CD4-positive, alpha-beta memory T cell (primary cell): ENCODE measurements around the gene ESRRB. TPM values are rescaled to one million over a fixed set of nuclear protein-coding genes. Genes with fewer than 3 reads are reported as not detected.

Source experiments
- CTCF ChIA-PET: fragments of 350-600 bp; sonication (Branson Sonifier 250); formaldehyde crosslinking; loops from one replicate; lab custom pipeline; 2021; ENCODE audit warnings: inconsistent platforms; ENCODE audit not compliant: partially characterized antibody; lab: Charles Lee
- POLR2A ChIA-PET: fragments of 350-600 bp; sonication (Branson Sonifier 250); formaldehyde crosslinking; loops from one replicate; lab custom pipeline; 2021; ENCODE audit not compliant: partially characterized antibody; lab: Charles Lee
- DNase-seq, 5 donors: peaks; one replicate each; pipeline versions ENCODE4 v3.0.0 to v3.0.0-alpha.2; 2020 to 2022; ENCODE audit warnings: mixed read lengths in 1 of 5
- H3K27ac ChIP-seq: one replicate; pipeline ENCODE4 v1.7.0; 2013; ENCODE audit warnings: low read depth, low read length
- H3K27me3 ChIP-seq: 2 replicates; pipeline ENCODE4 v1.7.0; 2013; ENCODE audit warnings: mild to moderate bottlenecking, low read length, moderate library complexity; ENCODE audit not compliant: insufficient read depth
- H3K36me3 ChIP-seq: 2 replicates; pipeline ENCODE4 v1.7.0; 2013; ENCODE audit warnings: mild to moderate bottlenecking, low read length, moderate library complexity; ENCODE audit not compliant: insufficient read depth
- H3K4me1 ChIP-seq: 2 replicates; pipeline ENCODE4 v1.7.0; 2013; ENCODE audit warnings: mild to moderate bottlenecking, low read length, moderate library complexity; ENCODE audit not compliant: insufficient read depth
- H3K4me3 ChIP-seq, 2 donors: one replicate each; pipeline ENCODE4 v1.7.0; 2013; ENCODE audit warnings: low read length in 2 of 2, mild to moderate bottlenecking in 1 of 2
- H3K9me3 ChIP-seq, 2 donors: one replicate each; pipeline ENCODE4 v1.7.0; 2013; ENCODE audit warnings: low read length in 2 of 2, control low read depth in 1 of 2; ENCODE audit not compliant: control insufficient read depth in 1 of 2
- H3K27ac Mint-ChIP-seq, 7 donors: one replicate each; pipeline ENCODE4 v1.8.0; 2020 to 2021; ENCODE audit warnings: mixed read lengths in 7 of 7, mild to moderate bottlenecking in 6 of 7, inconsistent platforms in 3 of 7, moderate library complexity in 3 of 7
- H3K27me3 Mint-ChIP-seq, 2 donors: one replicate each; pipeline ENCODE4 v1.8.0; 2020 to 2021; ENCODE audit warnings: mixed read lengths in 2 of 2
- H3K36me3 Mint-ChIP-seq, 2 donors: one replicate each; pipeline ENCODE4 v1.8.0; 2020 to 2021; ENCODE audit warnings: mixed read lengths in 2 of 2, inconsistent platforms in 1 of 2, mild to moderate bottlenecking in 1 of 2
- H3K4me1 Mint-ChIP-seq, 4 donors: one replicate each; pipeline ENCODE4 v1.8.0; 2020 to 2021; ENCODE audit warnings: mixed read lengths in 4 of 4, mild to moderate bottlenecking in 1 of 4
- H3K4me3 Mint-ChIP-seq, 8 donors: one replicate each; pipeline ENCODE4 v1.8.0; 2020 to 2021; ENCODE audit warnings: mixed read lengths in 8 of 8, mild to moderate bottlenecking in 7 of 8, moderate library complexity in 6 of 8, inconsistent platforms in 3 of 8
- H3K9me3 Mint-ChIP-seq, 8 donors: one replicate each; pipeline ENCODE4 v1.8.0; 2020 to 2021; ENCODE audit warnings: mixed read lengths in 8 of 8, mild to moderate bottlenecking in 5 of 8, inconsistent platforms in 3 of 8, moderate library complexity in 1 of 8
- intact Hi-C: fragments of 100-400 bp; cut with micrococcal nuclease; formaldehyde crosslinking; loops from one replicate; pipeline ENCODE4 v1.15.1; 2023
- polyA plus RNA-seq, 2 donors: library from polyadenylated mRNA; unstranded; fragments of 300-500 nt; fragmentation: Illumina TruSeq; gene quantifications; one replicate each; pipeline ENCODE4 v1.2.3, GENCODE V29; 2021
- total RNA-seq, 2 experiments: library from RNA; stranded (reverse); gene quantifications; one replicate each; pipeline ENCODE4 v1.2.3, GENCODE V29; 2021

Gene ESRRB
- total and polyA plus RNA-seq, 4 experiments from 2014 or later = 0.09 TPM; not detected in 3

GRCh38 chr14:76501156-76501720, 125.3 kb downstream of the ESRRB start:
- H3K36me3 Mint-ChIP-seq = no peaks in the 10 kb centered on the region
- H3K9me3 Mint-ChIP-seq = peaks cover 0 to 2% (median 0%) of the 10 kb centered on the region in 8 donors
- no peak overlapping the region for H3K27ac ChIP-seq
- DNase-seq = no peak
- peaks cover 2 to 12% of the 10 kb centered on the region in 2 donors for H3K27me3 Mint-ChIP-seq
- H3K4me3 ChIP-seq = no peak overlapping the region
- H3K4me3 Mint-ChIP-seq = no peak overlapping the region
- ChIA-PET CTCF (no interaction called here), POLR2A (no interaction called here)
- H3K36me3 ChIP-seq = no peaks in the 10 kb centered on the region
- H3K4me1 Mint-ChIP-seq = no peaks in the 10 kb centered on the region
- H3K4me1 ChIP-seq = no peaks in the 10 kb centered on the region
- H3K27ac Mint-ChIP-seq = no peak overlapping the region
- H3K27me3 ChIP-seq = no peaks in the 10 kb centered on the region
- intact Hi-C loops = no loop called here
- no peaks in the 10 kb centered on the region for H3K9me3 ChIP-seq

GRCh38 chr14:76502219-76502618, 126.3 kb downstream of the ESRRB start:
- Mint-ChIP-seq H3K27me3 (peaks cover 4 to 18% of the 10 kb centered on the region in 2 donors), H3K36me3 (no peaks in the 10 kb centered on the region), H3K4me3 (no peak overlapping the region), H3K27ac (no peak overlapping the region), H3K4me1 (no peaks in the 10 kb centered on the region), H3K9me3 (peaks cover 0 to 2% (median 0%) of the 10 kb centered on the region in 8 donors)
- no peaks in the 10 kb centered on the region for H3K27me3 ChIP-seq
- no peaks in the 10 kb centered on the region for H3K4me1 ChIP-seq
- POLR2A ChIA-PET = no interaction called here
- H3K27ac ChIP-seq = no peak overlapping the region
- no peaks in the 10 kb centered on the region for H3K36me3 ChIP-seq
- intact Hi-C loops = no loop called here
- DNase-seq = no peak
- CTCF ChIA-PET = no interaction called here
- H3K4me3 ChIP-seq = no peak overlapping the region
- no peaks in the 10 kb centered on the region for H3K9me3 ChIP-seq

GRCh38 chr14:76502638-76503037, 126.7 kb downstream of the ESRRB start:
- Histone ChIP-seq H3K9me3 (no peaks in the 10 kb centered on the region), H3K27me3 (no peaks in the 10 kb centered on the region), H3K27ac (no peak overlapping the region), H3K4me1 (no peaks in the 10 kb centered on the region), H3K4me3 (no peak overlapping the region), H3K36me3 (no peaks in the 10 kb centered on the region)
- ChIA-PET POLR2A (no interaction called here), CTCF (no interaction called here)
- Mint-ChIP-seq H3K27me3 (peaks cover 4 to 19% of the 10 kb centered on the region in 2 donors), H3K36me3 (no peaks in the 10 kb centered on the region), H3K9me3 (peaks cover 0 to 2% (median 0%) of the 10 kb centered on the region in 8 donors), H3K4me1 (no peaks in the 10 kb centered on the region), H3K27ac (no peak overlapping the region), H3K4me3 (no peak overlapping the region)
- DNase-seq = no peak
- intact Hi-C loops = no loop called here

GRCh38 chr14:76509311-76509710, 133.4 kb downstream of the ESRRB start:
- Histone ChIP-seq H3K27ac (no peak overlapping the region), H3K4me1 (no peaks in the 10 kb centered on the region), H3K4me3 (no peak overlapping the region), H3K9me3 (no peaks in the 10 kb centered on the region), H3K27me3 (no peaks in the 10 kb centered on the region), H3K36me3 (no peaks in the 10 kb centered on the region)
- peaks cover 0 to 3% (median 0%) of the 10 kb centered on the region in 8 donors for H3K9me3 Mint-ChIP-seq
- POLR2A ChIA-PET = no interaction called here
- no peak for DNase-seq
- no peaks in the 10 kb centered on the region for H3K36me3 Mint-ChIP-seq
- peaks cover 26 to 40% of the 10 kb centered on the region in 2 donors for H3K27me3 Mint-ChIP-seq
- H3K4me3 Mint-ChIP-seq = no peak overlapping the region
- H3K4me1 Mint-ChIP-seq = no peaks in the 10 kb centered on the region
- CTCF ChIA-PET = no interaction called here
- intact Hi-C loops = no loop called here
- H3K27ac Mint-ChIP-seq = no peak overlapping the region

- ChIA-PET CTCF (no interaction called here), POLR2A (no interaction called here)
- intact Hi-C loops = no loop called here
Measured at GRCh38 chr14:76510181-76510580, 134.2 kb downstream of the ESRRB start.

GRCh38 chr14:76514213-76514998, 138.5 kb downstream of the ESRRB start:
- intact Hi-C loops = no loop called here
- H3K4me1 ChIP-seq = no peaks in the 10 kb centered on the region
- ChIA-PET POLR2A (no interaction called here), CTCF (no interaction called here)
- no peak overlapping the region for H3K27ac ChIP-seq
- Mint-ChIP-seq H3K9me3 (peaks cover 0 to 3% (median 0%) of the 10 kb centered on the region in 8 donors), H3K27me3 (peaks cover 22 to 30% of the 10 kb centered on the region in 2 donors), H3K36me3 (no peaks in the 10 kb centered on the region), H3K4me1 (no peaks in the 10 kb centered on the region), H3K27ac (no peak overlapping the region), H3K4me3 (no peak overlapping the region)
- no peaks in the 10 kb centered on the region for H3K36me3 ChIP-seq
- DNase-seq = no peak
- no peaks in the 10 kb centered on the region for H3K9me3 ChIP-seq
- no peak overlapping the region for H3K4me3 ChIP-seq
- H3K27me3 ChIP-seq = no peaks in the 10 kb centered on the region

More at GRCh38 chr14:76510181-76510580, 134.2 kb downstream of the ESRRB start:
- Mint-ChIP-seq H3K4me3 (no peak overlapping the region), H3K4me1 (no peaks in the 10 kb centered on the region), H3K27ac (no peak overlapping the region), H3K27me3 (peaks cover 26 to 40% of the 10 kb centered on the region in 2 donors), H3K36me3 (no peaks in the 10 kb centered on the region), H3K9me3 (peaks cover 0 to 3% (median 0%) of the 10 kb centered on the region in 8 donors)
- H3K9me3 ChIP-seq = no peaks in the 10 kb centered on the region
- no peaks in the 10 kb centered on the region for H3K4me1 ChIP-seq
- H3K27ac ChIP-seq = no peak overlapping the region
- DNase-seq = no peak
- no peaks in the 10 kb centered on the region for H3K27me3 ChIP-seq
- no peak overlapping the region for H3K4me3 ChIP-seq
- H3K36me3 ChIP-seq = no peaks in the 10 kb centered on the region

- Histone ChIP-seq H3K9me3 (no peaks in the 10 kb centered on the region), H3K4me1 (no peaks in the 10 kb centered on the region), H3K36me3 (no peaks in the 10 kb centered on the region), H3K27ac (no peak overlapping the region), H3K4me3 (no peak overlapping the region), H3K27me3 (no peaks in the 10 kb centered on the region)
- CTCF ChIA-PET = no interaction called here
- POLR2A ChIA-PET = no interaction called here
- Mint-ChIP-seq H3K9me3 (peaks cover 0 to 13% (median 6%) of the 10 kb centered on the region in 8 donors), H3K4me3 (no peak overlapping the region), H3K27me3 (peaks cover 19 to 22% of the 10 kb centered on the region in 2 donors), H3K4me1 (no peaks in the 10 kb centered on the region), H3K27ac (no peak overlapping the region), H3K36me3 (no peaks in the 10 kb centered on the region)
- intact Hi-C loops = no loop called here
- DNase-seq = no peak
Measured at GRCh38 chr14:76516884-76517283, 140.9 kb downstream of the ESRRB start.
